Measurements from ENCODE around the gene NPAS3.
"Not testable (repeated sequence)": the region's sequence is repeated elsewhere in the genome, so short reads cannot be mapped to it uniquely, and the experiment has no call there.

Gene NPAS3

DNA sequence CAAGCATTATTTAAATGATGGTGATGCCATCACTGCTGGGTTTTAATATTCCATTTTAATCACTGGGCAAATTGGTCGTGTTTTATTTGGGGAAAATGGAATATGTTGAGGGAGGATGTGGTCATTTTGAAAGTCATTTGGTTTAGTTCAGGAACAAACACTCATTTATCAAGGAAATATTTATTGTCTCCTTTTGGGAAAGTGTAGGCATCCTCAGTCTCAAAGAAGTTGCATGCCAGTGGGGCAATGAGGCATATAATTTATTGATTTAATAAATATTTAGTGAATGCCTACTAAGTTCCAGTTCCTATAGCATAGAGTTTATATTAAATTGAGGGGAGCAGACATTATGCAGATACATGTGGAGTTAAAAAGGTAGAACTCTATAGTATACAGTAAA is 134.3 kb downstream of the NPAS3 start:
- no peak for DNase-seq (ENCODE audit: low read depth in 2 of 2)

DNA sequence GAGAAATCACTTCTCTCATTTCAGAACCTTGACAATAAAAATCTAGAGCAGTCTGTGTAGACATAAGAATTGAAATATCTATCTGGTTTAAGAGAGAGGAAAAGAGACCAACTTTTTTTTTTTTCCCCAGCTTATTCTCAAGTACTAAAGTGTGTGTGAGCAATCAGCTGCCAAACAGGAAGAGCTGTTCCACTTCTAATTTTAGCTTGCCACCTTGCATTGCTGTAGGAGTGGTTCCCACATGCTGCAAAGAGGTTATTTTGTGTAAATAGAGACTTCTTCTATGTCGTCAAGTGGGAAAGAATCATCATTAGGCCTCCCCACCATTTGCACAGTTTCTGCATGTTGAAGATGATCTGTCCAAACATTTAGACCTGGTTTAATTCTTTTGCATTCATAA is 142.6 kb downstream of the NPAS3 start:
- no peak for DNase-seq (ENCODE audit: low read depth in 2 of 2)

DNA sequence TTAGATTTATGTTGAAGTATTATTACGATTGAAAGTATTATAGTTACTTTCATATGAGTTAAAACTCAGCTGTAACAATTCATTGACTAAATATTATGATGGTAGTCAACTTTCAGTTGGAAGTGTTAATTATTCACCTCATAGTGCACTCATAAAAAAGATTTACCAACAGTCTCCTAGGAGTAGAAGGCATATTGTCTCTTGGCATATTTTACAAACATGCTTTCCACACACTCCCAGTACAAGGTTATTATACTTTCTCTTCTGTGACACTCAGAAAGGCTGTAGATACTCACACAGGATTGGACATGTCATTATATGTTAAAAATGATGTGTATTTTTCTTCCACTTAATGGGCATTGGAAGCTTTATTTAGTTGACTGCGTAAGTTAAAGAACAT is 147.1 kb downstream of the NPAS3 start:
- DNase-seq (ENCODE audit: low read depth in 2 of 2): no peak

GRCh38 chr14:33088274-33088673 is 149.6 kb downstream of the NPAS3 start:
- DNase-seq (ENCODE audit: low read depth in 2 of 2): not testable (repeated sequence)

DNA sequence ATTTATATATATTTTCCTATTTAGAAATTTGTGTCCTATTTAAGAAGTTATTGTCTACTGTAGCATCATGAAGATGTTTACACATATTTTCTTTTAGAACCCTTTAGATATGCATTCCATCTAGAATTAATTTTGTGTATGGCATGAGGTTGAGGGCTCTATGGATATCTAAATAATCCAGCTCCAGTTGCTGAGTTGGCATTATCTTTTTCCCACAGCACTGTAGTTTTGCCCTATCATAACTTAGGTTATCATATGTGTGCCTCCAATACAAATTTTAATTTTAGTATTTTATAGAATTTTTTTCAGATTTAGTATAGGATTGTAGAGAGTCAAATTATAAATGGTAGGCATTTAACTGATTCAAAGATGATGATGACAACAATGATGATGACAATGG is 159.3 kb downstream of the NPAS3 start:
- DNase-seq (ENCODE audit: low read depth in 2 of 2): no peak

DNA sequence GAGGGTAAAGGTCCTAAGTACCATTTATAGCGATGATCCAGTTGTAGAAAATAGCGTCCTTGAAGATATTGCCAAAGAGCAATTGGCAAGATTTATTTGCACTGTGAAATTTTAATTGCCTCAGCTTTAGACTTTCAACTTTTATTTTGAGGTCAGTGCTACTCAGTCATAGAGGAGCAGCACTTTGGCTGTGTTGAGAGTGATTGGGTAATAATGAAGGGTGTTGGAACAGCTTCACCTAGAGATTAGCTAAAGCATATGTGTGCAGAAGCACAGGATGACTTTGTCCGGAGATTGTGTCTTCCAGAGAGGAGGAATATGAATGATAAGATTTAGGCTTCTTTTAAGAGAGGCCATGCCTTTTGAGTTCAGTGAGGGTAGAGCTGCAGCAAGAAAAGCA is 164.8 kb downstream of the NPAS3 start:
- no peak for DNase-seq (ENCODE audit: low read depth in 2 of 2)

- no peak for DNase-seq (ENCODE audit: low read depth in 2 of 2)
Observed at GRCh38 chr14:33103966-33104365, 165.3 kb downstream of the NPAS3 start.

GRCh38 chr14:33110737-33111443 is 172.2 kb downstream of the NPAS3 start:
- DNase-seq (ENCODE audit: low read depth in 2 of 2): no peak

- DNase-seq (ENCODE audit: low read depth in 2 of 2): no peak
Observed at GRCh38 chr14:33114331-33114730, 175.7 kb downstream of the NPAS3 start.

DNA sequence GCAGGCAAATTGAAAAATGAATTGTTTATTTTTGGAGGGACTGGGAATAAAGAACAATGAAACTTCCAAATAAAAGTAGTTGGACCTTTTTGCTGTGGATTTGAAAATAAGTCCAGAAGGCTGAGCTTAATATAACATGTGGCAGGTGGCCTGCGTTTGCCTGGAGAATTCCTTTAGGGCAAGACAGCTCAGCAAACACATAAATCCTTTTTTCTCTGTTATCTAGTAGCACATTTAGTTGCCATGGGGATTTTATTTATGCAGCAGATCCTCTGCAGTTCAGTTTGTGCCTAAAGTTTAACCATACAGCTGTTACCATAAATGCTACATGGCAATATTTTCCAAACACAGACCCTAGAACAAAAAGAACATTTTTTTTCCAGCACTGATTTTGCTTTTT is 180.0 kb downstream of the NPAS3 start:
- no peak for DNase-seq (ENCODE audit: low read depth in 2 of 2)

DNA sequence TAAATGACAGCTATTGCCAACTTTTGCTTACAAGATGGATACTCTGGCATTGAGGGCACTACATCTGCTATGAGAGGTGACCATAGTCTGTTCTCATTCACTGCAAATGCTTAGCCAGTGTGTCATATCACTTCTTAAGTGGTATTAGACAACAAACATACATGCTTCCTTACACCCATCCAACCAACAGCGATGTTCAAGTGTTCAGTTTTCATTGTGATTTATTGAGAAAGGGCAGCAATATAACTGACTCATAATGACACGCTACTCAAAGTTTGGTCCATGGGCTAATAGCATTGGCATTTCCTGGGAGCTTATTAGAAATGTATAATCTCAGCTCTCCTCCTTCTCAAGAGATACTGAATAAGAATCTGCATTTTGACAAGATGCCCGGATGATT is 181.7 kb downstream of the NPAS3 start:
- DNase-seq (ENCODE audit: low read depth in 2 of 2): no peak

DNA sequence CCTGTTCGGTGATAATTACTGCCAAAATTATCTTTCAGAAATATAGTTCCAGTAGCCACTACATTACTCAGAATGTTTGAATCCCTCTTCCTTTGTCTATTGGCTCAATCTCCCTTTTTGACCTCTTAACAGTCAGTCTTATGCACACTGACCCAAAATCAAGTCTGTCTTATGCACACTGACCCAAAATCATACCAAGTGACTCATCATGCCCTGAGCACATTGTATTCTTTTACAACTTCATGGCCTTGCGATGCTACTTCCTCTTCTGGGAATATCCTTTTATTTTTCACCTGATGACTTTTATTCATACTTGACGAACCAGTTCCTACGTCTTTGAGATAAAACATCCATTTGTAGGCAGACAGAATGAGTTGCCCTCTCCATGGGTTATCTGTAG is 182.3 kb downstream of the NPAS3 start:
- no peak for DNase-seq (ENCODE audit: low read depth in 2 of 2)

- no peak for DNase-seq (ENCODE audit: low read depth in 2 of 2)
Observed at GRCh38 chr14:33123281-33123680, 184.6 kb downstream of the NPAS3 start.

DNA sequence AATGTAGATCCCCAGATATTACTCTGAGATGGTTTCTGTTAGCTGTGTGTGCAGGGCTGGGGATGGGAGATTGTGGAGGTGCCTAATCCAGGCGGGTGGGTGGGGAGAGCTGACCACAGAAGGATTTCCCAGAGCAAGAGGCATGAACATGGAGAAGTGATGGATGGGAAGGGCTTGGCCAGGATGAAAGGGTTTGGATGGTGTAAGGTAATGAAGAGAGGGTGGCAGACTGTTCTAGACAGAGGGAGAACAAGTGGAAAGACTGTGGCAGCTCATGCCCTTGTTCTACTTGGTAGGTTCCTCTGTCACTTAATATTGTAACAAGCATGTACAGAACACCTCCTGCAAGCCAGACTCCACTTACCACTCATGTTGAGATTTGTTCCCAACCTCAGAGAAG is 187.8 kb downstream of the NPAS3 start:
- no peak for DNase-seq (ENCODE audit: low read depth in 2 of 2)

GRCh38 chr14:33127531-33127930 is 188.9 kb downstream of the NPAS3 start:
- DNase-seq (ENCODE audit: low read depth in 2 of 2): no peak

- DNase-seq (ENCODE audit: low read depth in 2 of 2): no peak
Observed at GRCh38 chr14:33131801-33132200, 193.1 kb downstream of the NPAS3 start.

DNA sequence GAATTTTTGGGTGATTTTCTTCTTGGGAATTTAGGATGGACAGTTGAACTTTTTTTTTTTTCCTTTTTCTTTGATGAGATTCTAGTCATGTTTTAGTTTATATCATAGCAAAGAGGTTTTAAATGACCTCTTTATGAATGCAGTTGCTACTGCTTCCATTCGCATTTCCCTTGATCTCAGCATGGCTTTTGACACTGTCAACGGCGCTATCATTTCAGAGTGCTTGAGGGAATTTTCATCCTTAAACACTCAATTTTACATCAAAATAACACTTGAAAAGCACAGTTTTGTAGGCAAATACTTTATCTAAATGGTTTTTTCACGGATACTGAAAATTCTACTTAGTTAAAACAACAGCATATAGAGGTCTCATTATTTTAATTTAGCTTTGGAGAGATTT is 195.5 kb downstream of the NPAS3 start:
- DNase-seq (ENCODE audit: low read depth in 2 of 2): no peak

GRCh38 chr14:33134975-33135374 is 196.3 kb downstream of the NPAS3 start:
- DNase-seq (ENCODE audit: low read depth in 2 of 2): no peak

GRCh38 chr14:33150666-33151428 is 212.2 kb downstream of the NPAS3 start:
- no peak for DNase-seq (ENCODE audit: low read depth in 2 of 2)

GRCh38 chr14:33163109-33163508 is 224.4 kb downstream of the NPAS3 start:
- DNase-seq (ENCODE audit: low read depth in 2 of 2): no peak

DNA sequence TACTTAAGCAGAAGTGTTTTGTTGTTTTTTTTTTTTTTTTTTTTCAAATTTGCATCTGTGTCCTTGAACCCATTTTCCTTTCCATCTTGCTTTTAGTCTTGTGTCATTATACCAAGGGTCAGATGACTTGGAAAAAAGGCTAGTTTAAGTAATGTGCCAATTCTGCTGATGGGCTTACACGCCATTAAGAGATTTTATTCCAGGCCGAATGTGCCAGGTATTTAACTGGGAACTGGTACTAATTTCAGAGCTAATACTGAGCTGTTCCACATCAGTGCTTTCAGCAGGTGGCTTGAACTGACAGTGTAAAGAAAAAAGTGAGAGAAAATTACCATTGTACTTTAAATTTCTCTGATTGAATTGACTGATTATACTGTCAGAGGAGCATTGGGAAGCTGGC is 224.9 kb downstream of the NPAS3 start:
- DNase-seq (ENCODE audit: low read depth in 2 of 2): no peak

DNA sequence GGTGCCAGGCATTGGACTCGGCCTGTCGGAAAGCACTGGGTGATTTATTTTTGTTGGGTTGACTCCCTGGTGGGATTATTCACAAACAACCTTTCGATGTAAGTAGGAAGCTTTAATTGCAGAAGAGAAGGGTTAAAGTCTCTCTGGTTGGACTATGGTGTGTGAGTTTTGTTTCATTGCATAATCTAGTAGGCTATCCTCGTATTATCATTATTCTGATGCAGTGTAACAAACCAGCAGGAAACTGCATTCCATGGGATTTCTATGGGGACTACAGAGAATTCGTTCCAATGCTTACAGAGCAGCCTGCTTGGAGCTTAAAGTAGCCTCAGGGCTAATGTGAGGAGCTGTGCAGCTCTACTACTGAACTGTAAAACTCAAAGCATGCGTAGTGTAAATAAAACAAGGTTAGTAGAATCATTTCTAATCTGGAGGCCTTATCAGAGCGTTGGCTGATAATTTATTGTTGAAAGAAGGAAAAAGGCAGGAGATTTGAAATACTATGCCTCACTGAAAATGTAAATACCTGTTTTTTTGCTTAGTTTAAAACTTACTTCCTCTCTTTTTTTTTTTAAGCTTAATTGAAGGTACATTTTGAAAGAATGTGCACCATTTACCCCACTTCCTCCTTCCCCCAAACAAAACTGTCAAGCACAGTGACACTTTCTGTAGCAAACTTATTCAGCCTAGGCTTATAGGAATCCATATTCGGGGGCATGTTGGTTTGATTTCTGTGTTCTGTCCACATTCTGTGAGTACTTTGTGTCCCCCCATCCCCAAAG is 226.7 kb downstream of the NPAS3 start:
- no peak for DNase-seq (ENCODE audit: low read depth in 2 of 2)

DNA sequence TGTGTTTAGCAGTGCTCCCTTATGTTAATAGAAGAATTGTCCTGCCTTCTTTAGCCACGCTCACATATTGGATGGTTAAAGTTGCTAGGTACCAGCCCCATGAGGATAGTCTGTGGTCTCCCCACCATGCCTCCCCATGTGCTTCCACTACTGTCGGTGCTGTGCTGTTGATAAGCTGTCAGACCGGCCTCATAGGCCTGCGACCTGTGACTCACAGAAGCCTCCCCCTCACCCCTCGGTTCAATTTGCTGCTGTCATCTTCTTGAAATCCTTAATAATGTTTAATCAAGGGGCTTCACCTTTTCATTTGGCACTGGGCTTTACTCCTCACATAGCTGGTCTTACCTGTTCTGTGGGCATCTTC is 227.2 kb downstream of the NPAS3 start:
- no peak for DNase-seq (ENCODE audit: low read depth in 2 of 2)

All from stimulated activated CD4-positive, alpha-beta T cell treated with anti-CD3 and anti-CD28 coated beads, Interleukin-1b, Interleukin-23, amount 100 ng/mL, for 1 hour (primary cell).